Activated CD8-positive, alpha-beta memory T cell treated with anti-CD3 and anti-CD28 coated beads for 48 hours (primary cell): ENCODE data around the gene EIF4EBP3.

Source experiments
- DNase-seq, 3 experiments: peaks; one replicate each; pipeline ENCODE4 v3.0.0-alpha.2; 2020; ENCODE audit warnings: low read depth in 2 of 3, low spot score in 2 of 3

Gene EIF4EBP3

DNA sequence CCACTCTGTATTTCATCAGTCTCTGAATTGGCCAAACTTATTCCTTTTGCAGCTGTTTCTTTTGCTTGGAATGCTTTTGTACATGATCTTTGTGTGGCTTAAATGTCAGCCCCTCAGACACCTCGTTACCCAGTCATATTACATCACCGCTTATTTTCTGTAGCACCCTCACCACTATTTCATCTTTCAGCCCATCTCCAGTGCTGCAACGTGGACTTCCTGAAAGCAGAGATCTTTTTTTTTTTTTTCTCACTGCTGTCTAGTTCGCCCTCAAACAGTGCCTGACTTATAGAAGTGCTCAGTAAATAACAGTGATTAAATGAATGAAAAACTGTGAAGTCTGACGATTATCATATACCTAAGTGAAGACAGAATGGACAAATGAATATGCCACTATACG, 9.0 kb downstream of the EIF4EBP3 start:
- no peak for DNase-seq

DNA sequence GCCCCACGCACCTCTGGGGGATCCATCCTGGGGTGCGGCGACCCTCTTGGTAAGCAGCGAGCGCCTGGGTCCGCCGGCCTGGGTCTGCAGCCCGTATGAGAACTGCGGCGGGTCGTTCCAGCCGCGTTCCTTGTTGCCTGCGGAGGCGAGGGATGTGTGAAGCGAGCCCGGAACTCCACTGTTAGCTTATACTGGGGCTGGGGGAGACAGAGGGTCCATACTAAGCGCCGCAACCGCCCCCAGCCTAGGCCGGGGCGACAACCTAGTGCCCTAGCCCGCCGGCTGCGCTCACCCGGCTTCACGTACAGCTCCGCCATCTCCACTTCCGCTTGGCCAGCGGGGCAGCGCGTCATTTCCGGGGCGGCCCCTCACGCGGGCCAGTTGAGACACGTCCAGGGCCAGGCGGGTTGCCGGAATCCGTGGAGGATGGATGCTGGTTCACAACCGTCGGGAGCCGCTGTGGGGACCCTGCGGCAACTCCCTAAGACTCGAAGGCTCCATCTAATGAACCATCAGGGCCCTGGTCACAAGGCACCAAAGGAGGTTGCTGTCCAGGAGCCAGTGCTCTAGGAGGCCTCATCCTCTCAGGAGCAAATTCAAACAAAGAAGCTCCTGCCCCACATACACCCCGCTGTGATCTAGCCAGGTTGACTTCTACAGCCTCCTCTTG, 9.8 kb downstream of the EIF4EBP3 start, which contains the start of gene SRA1:
TSS of gene SRA1 (minus strand) at position 338 of the 670 bp plus-strand sequence. CDS start at position 317, 21 bp downstream.
- peak; percentile 77 to 82 (median 79) for DNase-seq

DNA sequence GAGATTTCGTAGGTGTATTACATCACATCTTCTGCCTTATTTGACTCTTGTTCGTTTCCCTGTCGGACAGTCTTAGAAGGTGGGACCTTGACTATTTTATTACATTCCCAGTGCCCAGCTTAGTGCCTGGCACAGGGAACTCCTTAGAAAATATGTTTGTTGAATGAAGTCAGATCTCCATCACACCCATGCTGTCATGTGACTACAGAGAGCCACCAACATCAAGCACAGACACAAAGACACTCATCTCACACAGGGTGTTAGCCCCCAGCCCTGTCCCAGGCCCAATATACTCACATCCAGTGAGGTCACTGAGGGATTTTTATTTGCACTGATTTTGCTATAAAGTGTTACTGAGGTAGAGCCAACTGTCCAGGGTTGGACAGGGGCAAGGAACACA, 10.5 kb downstream of the EIF4EBP3 start:
- DNase-seq: no peak

DNA sequence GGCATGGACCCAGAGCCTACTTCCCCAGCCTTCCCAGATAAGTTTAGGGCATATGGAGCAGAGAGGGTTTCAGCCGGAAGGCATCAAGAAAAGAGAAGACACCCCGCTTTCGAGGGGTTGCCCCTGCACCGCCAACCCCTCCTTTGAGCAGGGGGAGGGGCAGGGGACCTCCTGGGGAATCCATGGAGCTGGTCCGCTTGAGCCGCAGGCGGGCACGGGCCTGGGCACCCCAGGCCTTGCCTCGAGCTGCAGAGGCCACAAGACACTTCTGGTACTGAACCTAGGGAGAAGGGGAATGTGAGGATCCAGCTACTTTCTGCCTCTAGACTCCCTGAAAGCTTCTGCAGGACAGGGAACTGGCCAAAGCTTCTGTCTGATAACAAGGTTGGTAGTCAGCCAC, 11.1 kb downstream of the EIF4EBP3 start:
- DNase-seq: no peak

DNA sequence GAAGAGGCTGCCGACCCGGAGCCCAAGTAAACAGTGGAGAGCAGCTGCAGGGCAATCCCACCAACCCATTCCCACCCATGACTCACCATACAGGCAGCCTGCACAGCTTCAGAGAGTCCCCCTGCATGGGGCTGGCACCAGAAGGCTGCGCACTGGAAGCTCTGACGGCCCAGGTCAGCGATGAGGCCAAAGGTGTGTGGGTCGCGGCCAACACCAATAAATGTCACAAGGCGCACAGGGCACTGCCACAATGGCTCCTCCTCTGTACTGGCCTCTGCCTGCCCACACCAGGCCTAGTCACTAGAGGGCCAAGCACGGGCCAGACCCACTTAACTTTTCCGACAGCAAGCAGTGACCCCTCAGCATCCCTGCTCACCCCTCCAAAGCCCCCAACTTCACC, 12.8 kb downstream of the EIF4EBP3 start:
- DNase-seq: no peak

DNA sequence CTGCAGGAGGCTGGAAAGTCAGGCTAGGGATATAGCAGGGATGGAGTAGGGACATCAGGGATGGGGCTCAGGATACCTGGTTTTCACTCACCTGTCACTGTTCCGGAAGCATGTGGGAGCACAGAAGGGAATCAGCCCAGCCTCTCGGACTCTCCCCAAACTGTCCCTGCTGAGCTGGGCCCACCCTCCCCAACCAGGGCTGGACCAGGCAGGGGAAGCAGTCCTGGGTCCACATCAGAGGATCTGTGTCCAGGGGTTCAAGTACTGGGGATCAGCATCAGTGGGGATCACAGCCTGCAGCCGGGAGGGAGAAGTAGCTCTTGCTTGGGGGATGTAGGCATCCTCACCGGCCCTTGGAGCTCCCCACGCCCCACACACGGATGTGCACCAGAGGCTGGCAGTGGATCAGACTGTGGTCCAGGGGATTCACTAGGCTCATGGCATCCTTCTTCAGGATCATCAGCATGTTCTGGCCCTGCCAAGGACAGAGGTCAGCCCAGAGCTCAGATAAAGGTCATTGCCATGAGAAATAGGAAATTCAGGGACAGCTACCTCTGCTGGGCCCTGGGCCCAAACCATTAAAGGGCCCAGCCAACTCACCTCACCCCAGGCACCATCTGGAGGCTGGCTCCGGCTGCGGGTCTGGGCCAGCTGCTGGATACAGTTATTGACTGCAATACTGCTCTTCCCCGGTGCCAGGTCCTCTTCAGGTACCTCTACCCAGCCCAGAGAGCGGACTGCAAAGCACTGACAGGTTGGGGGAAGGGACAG, 14.5 kb downstream of the EIF4EBP3 start:
- DNase-seq: no peak

DNA sequence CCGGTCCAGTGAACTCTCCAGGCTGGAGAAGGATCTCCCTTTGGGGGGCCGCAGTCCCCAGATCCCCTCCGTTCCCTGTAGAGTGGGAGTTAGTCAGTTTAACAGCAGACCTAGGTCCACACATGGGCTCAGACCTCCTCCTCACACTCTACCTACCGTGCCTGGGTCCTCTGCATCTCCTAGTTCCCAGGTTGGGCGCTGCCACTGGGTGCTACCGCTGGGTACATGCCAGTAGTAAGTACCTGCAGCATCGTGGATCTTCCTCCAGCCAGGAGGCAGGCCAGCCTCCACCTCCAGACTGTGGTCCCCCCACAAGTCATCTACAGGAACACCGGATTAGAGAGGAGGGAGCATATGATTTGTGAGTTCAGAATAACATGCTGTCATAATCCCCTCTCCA, 16.1 kb downstream of the EIF4EBP3 start:
- DNase-seq: no peak

DNA sequence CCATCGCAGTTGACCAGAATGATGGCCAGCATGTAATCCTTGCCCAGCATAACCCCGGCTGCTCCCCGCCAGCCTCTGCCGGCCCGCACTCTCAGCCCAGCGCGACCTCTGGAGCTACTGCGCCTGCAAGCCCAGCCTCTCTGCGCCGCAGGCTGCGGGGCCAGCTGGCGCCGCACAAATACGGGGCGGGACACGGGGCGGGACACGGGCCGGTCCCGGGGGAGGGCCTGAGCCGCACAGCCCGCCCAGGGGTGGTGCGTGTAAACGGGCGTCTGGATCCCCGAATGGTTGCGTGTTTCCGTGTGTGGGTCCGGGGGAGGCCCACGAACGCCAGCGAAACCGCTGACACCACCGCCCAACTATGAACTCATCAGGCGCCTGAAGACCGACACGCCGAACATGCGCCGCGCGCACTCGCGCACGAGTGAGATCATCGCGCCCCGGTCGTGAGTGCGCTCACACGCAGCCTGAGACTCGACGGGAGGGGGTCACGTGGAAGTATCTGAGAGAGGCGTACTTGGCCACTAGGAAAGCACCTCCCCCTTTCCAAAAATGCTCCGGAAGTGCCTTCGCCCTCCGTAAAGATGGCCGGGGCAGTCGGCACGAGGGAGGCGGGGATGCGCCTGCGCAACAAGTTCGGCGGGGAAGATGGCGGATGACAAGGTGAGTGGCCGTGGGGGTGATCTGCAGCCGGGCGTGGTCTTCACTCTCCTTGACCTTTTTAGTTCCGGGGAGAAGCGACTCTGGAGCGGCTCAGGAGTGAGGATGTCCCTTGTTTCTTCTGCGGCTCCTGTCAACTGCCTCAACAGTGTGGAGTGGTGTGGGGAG, 16.9 kb downstream of the EIF4EBP3 start, which contains the start of the genes APBB3 and SLC35A4:
TSS of gene APBB3 (minus strand) at position 403 of the 828 bp plus-strand sequence. CDS start at position 50, 353 bp downstream.
TSS of gene SLC35A4 (plus strand) at position 633 of the 828 bp plus-strand sequence. CDS start 2,342 bp downstream, outside the sequence.
- peak; percentile 75 to 90 (median 86) for DNase-seq

DNA sequence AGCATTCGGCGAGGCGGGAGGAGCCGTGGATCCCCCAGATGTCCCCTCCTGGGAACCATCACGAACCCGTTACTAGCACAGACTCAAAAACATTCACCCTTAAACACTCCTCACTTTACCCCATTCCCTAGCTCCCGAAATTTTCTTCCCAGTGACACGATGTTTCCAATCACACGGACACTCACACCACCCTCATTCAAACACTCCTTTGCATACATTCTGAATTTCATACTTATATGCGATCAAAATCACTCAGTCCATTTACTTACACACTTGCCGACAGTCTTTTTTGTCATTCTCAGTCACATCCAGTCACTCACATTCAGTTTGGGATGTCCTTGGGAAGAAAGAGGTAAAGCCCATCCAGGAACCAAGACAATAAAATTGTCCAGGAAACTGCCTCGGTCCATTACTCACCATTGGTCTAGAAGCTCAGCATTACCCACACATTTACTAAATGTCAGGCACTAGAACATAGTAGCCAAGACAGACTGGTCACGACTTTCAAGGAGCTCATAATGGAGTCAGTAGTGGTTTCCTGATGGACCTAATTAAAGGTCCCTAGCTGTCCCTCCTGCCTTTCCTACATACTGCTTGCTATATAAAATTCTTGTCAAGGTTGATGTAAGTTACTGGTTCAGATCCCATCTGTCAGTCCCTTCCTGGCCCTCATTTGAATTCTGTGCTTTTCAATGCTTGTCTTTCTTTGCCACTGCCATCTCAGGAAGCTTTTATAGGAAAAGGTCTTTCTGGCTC, 17.7 kb downstream of the EIF4EBP3 start:
- no peak for DNase-seq

DNA sequence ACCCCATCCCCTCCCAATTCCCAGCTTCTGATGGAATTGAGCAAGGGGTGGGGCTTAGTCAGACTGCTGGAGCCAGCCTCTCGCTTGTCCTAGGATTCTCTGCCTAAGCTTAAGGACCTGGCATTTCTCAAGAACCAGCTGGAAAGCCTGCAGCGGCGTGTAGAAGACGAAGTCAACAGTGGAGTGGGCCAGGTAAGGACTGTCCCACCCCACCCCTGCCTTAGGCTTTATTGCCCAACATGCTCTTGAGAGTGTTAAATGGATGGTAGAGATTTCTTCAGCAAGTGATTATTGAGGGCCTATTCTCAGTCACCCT, 18.3 kb downstream of the EIF4EBP3 start:
- no peak for DNase-seq

DNA sequence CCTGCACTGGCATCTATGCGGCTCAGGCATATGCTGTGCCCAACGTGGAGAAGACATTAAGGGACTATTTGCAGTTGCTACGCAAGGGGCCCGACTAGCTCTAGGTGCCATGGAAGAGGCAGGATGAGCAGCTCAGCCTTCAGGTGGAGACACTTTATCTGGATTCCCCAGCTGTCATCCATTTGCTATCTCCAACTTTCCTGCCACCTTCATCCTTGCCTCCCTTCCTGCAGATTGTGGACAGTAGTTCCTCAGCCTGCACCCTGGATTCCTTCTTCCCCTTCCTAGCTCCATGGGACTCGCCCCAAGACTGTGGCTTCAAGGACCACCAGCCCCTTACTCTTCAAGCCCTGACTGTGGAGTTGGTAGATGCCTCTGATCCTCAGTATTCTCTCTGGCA, 19.2 kb downstream of the EIF4EBP3 start:
- DNase-seq: no peak

DNA sequence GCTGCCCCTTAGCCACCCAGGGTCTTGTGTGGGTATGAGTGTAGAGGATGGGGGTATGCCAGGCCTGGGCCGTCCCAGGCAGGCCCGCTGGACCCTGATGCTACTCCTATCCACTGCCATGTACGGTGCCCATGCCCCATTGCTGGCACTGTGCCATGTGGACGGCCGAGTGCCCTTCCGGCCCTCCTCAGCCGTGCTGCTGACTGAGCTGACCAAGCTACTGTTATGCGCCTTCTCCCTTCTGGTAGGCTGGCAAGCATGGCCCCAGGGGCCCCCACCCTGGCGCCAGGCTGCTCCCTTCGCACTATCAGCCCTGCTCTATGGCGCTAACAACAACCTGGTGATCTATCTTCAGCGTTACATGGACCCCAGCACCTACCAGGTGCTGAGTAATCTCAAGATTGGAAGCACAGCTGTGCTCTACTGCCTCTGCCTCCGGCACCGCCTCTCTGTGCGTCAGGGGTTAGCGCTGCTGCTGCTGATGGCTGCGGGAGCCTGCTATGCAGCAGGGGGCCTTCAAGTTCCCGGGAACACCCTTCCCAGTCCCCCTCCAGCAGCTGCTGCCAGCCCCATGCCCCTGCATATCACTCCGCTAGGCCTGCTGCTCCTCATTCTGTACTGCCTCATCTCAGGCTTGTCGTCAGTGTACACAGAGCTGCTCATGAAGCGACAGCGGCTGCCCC, 19.8 kb downstream of the EIF4EBP3 start:
- DNase-seq: no peak

DNA sequence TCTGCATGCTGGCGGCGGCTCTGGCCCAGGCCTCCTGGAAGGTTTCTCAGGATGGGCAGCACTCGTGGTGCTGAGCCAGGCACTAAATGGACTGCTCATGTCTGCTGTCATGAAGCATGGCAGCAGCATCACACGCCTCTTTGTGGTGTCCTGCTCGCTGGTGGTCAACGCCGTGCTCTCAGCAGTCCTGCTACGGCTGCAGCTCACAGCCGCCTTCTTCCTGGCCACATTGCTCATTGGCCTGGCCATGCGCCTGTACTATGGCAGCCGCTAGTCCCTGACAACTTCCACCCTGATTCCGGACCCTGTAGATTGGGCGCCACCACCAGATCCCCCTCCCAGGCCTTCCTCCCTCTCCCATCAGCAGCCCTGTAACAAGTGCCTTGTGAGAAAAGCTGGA, 20.4 kb downstream of the EIF4EBP3 start:
- no peak for DNase-seq

DNA sequence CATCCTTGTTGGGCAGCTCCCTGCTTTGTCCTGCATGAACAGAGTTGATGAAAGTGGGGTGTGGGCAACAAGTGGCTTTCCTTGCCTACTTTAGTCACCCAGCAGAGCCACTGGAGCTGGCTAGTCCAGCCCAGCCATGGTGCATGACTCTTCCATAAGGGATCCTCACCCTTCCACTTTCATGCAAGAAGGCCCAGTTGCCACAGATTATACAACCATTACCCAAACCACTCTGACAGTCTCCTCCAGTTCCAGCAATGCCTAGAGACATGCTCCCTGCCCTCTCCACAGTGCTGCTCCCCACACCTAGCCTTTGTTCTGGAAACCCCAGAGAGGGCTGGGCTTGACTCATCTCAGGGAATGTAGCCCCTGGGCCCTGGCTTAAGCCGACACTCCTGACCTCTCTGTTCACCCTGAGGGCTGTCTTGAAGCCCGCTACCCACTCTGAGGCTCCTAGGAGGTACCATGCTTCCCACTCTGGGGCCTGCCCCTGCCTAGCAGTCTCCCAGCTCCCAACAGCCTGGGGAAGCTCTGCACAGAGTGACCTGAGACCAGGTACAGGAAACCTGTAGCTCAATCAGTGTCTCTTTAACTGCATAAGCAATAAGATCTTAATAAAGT, 21.1 kb downstream of the EIF4EBP3 start:
- DNase-seq: no peak

DNA sequence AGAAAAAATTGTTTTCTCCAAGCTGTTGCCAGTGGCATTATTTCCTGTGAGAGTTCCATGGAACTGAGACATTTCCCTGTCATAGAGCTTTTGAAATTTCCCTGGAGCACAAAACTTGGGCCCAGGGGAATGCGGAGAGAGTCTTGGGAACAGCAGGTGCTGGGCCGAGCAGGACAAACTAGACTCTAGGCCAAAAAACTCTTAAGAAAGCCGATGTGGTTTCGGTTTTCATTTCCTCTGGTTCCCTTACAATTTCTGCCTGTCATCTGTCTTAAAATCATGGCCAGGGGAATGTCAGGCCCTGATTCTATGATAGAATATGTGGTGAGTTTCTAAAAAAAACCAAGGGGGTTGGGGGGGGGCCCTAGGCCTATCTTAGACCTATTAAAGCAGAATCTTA, 21.7 kb downstream of the EIF4EBP3 start:
- DNase-seq: no peak

DNA sequence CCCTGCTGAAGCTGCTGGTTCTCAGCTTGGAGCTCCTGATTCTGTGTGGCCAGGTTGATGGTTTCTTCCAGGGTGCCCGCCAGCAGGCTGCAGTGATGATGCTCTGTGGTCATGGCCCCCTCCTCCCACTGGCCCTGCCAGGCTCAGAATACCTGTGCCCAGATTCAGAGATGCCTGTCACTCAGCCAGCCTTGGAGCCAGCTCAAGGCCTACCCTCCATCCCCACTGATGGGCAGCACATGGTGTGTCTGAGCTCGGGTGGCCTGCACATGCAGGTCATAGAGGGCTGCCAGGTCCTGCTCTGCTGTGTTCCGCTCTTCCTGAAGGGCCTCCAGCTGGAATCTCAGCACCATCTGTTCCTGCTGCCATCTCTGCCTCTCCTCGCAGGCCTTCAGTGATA, 22.6 kb downstream of the EIF4EBP3 start:
- no peak for DNase-seq

DNA sequence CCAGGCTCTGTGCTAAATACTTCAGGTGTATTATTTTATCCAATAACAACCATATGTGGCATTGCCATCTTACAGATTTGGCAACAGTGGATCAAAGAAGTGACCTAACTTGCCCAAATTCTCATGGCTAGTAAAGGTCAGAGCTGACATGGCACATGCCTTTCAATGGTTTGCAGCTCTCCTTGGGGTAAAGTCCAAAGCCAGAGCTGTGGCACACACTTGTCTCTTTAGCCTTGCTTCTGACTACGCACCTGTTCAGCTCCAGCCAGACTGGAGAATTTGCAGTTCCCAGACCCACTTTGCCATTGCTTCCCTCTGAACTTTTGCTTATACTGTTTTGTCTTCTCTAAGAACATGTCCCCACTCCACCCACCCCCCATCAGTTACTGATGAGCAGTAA, 23.0 kb downstream of the EIF4EBP3 start:
- DNase-seq: no peak

DNA sequence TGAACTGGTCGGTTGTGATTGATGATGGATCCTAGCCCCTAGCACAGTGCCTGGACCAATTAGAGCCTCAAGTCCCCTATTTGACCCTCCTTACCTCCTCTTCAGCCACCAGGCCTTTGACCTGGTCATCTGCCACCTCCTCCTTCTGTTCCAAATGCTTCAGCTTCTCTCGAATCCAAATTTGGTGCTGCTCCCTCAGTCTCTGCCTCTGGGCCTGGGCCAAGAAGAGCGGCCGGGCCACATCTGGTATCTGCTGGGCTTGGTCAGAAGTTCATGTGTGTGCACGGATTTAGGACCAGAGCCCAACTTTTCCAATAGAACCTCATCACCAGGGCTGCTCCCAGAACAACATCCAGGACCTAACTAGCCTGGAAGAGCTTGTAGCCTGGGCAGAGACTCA, 23.6 kb downstream of the EIF4EBP3 start:
- DNase-seq: no peak

DNA sequence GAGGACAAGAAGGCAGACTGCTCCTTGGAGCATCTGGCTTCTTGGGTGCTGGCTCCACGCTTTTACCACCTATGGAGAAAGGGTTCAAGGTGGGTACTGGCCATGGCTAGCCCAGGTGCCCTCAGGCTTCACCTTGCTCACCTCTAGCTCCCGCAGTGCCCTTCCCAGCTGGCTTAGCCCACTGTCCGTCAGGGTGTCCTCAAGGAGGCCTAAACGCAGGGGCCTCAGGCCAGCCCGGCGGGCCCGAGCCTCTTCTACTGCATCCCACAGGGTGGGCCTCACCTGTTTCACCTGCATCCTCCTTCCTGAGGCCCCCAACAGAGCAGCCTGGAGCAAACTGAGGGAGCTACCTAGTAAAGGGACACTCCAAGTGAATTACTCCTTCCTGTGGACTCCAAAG, 26.2 kb downstream of the EIF4EBP3 start:
- DNase-seq: no peak

DNA sequence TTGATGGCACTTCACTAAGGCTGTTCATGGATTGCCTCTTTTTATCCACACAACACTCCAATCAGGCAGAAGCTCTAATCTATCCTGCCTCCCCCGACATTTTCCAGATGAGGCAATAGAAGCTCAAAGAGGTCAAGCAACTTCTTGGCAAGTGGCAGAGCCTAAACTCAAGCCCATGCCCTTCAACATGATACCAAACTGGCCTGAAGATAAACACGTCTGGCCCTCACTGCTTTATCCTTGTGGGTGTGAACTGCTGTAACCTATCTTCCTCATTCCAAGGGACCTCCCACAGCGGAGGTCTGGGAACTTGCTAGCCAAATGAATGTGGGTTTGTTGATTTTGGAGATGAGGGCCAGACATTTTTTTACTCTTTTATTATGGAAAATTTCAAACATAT, 26.7 kb downstream of the EIF4EBP3 start:
- DNase-seq: no peak
